ENCODE data around the gene MROH8. TPM values are rescaled to one million over a fixed set of nuclear protein-coding genes. Genes with fewer than 3 reads are reported as not detected.
"Not testable (repeated sequence)": the region's sequence is repeated elsewhere in the genome, so short reads cannot be mapped to it uniquely, and the experiment has no call there.

MROH8 gene
- polyA plus RNA-seq, 1 donor (not counting 4 experiments of a cell fraction or from before 2014, with no cell fraction given) = 0.39 TPM

DNA sequence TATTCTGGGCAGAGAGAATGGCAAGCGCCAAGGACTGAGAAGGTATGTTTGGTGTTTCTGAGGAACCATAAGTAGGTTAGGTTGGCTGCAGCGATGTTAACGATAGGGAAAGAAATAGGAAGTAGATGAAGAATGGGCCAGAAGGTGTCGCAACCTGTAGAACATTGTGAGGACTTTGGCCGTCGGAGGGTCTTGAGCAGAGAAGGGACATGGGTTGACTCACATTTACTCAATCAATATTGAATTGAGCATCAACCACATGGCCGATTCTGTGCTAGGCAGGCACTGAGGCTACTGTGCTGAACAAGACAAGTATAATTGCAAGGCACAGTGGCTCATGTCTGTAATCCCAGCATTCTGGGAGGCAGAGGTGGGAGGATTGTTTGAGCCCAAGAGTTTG lies 27.1 kb downstream of the MROH8 start:
- FAIRE-seq = no peak
- no peak for TF ChIP-seq CTCF (optimal IDR thresholded peaks at IDR 0.05 in 1 of 3, IDR thresholded peaks at IDR 0.05 in 1 of 3, conservative IDR thresholded peaks at IDR 0.05 in 1 of 3; ENCODE audit: extremely low read depth in 1 of 3, insufficient read depth in 2 of 3, low read length in 3 of 3)
- TF ChIP-seq EZH2 (IDR thresholded peaks at IDR 0.05; ENCODE audit: low read length) = no peak

DNA sequence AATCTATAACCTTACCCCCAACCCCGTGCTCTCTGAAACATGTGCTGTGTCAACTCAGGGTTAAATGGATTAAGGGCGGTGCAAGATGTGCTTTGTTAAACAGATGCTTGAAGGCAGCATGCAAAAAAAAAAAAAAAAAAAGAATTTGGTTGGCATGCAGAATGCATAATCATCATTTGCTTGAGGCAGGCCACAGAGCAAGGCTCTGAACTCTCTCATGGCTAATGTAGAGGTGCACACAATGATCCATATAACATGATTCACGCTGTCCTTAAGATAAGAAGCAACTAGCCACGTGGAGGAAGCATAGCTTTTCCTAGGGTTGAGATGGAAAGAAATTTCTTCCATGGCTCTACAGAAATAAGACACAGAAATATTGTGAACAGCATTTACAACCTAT lies 27.8 kb downstream of the MROH8 start:
- no peak overlapping the region for H3K4me2 ChIP-seq (ENCODE audit: control insufficient read depth, extremely low read depth, insufficient read depth, low read depth, low read length)
- no peak for FAIRE-seq
- H3K27me3 ChIP-seq (ENCODE audit: control insufficient read depth, extremely low read depth, insufficient read depth, low read length) = peaks cover 5% of the 10 kb centered on the region
- H4K20me1 ChIP-seq (ENCODE audit: control insufficient read depth, extremely low read depth, insufficient read depth, low read length) = no peaks in the 10 kb centered on the region
- TF ChIP-seq EZH2 (IDR thresholded peaks at IDR 0.05; ENCODE audit: low read length) = no peak
- TF ChIP-seq CTCF (optimal IDR thresholded peaks at IDR 0.05 in 1 of 3, IDR thresholded peaks at IDR 0.05 in 1 of 3, conservative IDR thresholded peaks at IDR 0.05 in 1 of 3; ENCODE audit: extremely low read depth in 1 of 3, insufficient read depth in 2 of 3, low read length in 3 of 3) = no peak
- no peak overlapping the region for H3K9ac ChIP-seq (ENCODE audit: control insufficient read depth, extremely low read depth, insufficient read depth, low read length)
- no peak overlapping the region for H3K27ac ChIP-seq (ENCODE audit: control insufficient read depth, insufficient read depth, low read length)
- no peaks in the 10 kb centered on the region for H3K9me1 ChIP-seq (ENCODE audit: control insufficient read depth, extremely low read depth, insufficient read depth, low read length)
- no peaks in the 10 kb centered on the region for H3K79me2 ChIP-seq (ENCODE audit: control insufficient read depth, insufficient read depth, low read length)
- H3K36me3 ChIP-seq (ENCODE audit: control insufficient read depth in 2 of 2, extremely low read depth in 1 of 2, insufficient read depth in 2 of 2, low read length in 2 of 2) = no peaks in the 10 kb centered on the region
- no peak for DNase-seq (ENCODE audit: low read depth, low spot score)
- dilution Hi-C loops (cut with MboI; ENCODE audit: extremely low pct_ligation_motif_present, low sequenced_read_pairs) = no loop called here
- no peak overlapping the region for H3K4me3 ChIP-seq (ENCODE audit: control insufficient read depth in 2 of 3, extremely low read depth in 1 of 3, insufficient read depth in 2 of 3, low read depth in 1 of 3, low read length in 3 of 3)
- H3K9me3 ChIP-seq (ENCODE audit: control insufficient read depth, low read depth, low read length) = no peaks in the 10 kb centered on the region
- H3K4me1 ChIP-seq (ENCODE audit: control insufficient read depth, extremely low read depth, insufficient read depth, low read length) = no peaks in the 10 kb centered on the region
- no peak overlapping the region for H2AFZ ChIP-seq (ENCODE audit: control insufficient read depth, low read length)

More for the DNA sequence above, 27.1 kb downstream of the MROH8 start:
- no peak overlapping the region for H3K4me2 ChIP-seq (ENCODE audit: control insufficient read depth, extremely low read depth, insufficient read depth, low read depth, low read length)
- no peak for DNase-seq (ENCODE audit: low read depth, low spot score)
- H3K4me3 ChIP-seq (ENCODE audit: control insufficient read depth in 2 of 3, extremely low read depth in 1 of 3, insufficient read depth in 2 of 3, low read depth in 1 of 3, low read length in 3 of 3) = no peak overlapping the region
- no peak overlapping the region for H3K9ac ChIP-seq (ENCODE audit: control insufficient read depth, extremely low read depth, insufficient read depth, low read length)
- no peaks in the 10 kb centered on the region for H4K20me1 ChIP-seq (ENCODE audit: control insufficient read depth, extremely low read depth, insufficient read depth, low read length)
- peaks cover 5% of the 10 kb centered on the region for H3K27me3 ChIP-seq (ENCODE audit: control insufficient read depth, extremely low read depth, insufficient read depth, low read length)
- H2AFZ ChIP-seq (ENCODE audit: control insufficient read depth, low read length) = no peak overlapping the region
- H3K9me1 ChIP-seq (ENCODE audit: control insufficient read depth, extremely low read depth, insufficient read depth, low read length) = no peaks in the 10 kb centered on the region
- H3K27ac ChIP-seq (ENCODE audit: control insufficient read depth, insufficient read depth, low read length) = no peak overlapping the region
- H3K79me2 ChIP-seq (ENCODE audit: control insufficient read depth, insufficient read depth, low read length) = no peaks in the 10 kb centered on the region
- H3K4me1 ChIP-seq (ENCODE audit: control insufficient read depth, extremely low read depth, insufficient read depth, low read length) = no peaks in the 10 kb centered on the region
- H3K36me3 ChIP-seq (ENCODE audit: control insufficient read depth in 2 of 2, extremely low read depth in 1 of 2, insufficient read depth in 2 of 2, low read length in 2 of 2) = no peaks in the 10 kb centered on the region
- dilution Hi-C loops (cut with MboI; ENCODE audit: extremely low pct_ligation_motif_present, low sequenced_read_pairs) = no loop called here
- no peaks in the 10 kb centered on the region for H3K9me3 ChIP-seq (ENCODE audit: control insufficient read depth, low read depth, low read length)

DNA sequence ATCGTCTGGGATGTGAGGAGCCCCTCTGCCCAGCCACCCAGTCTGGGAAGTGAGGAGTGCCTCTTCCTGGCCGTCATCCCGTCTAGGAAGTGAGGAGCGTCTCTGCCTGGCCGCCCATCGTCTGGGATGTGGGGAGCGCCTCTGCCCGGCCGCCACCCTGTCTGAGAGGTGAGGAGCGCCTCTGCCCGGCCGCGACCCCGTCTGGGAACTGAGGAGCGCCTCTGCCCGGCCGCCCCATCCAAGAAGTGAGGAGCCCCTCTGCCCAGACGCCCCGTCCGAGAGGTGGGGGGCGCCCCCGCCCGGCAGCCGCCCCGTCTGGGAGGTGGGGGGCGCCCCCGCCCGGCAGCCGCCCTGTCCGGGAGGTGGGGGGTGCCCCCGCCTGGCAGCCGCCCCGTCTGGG lies 28.5 kb downstream of the MROH8 start:
- H3K4me2 ChIP-seq (ENCODE audit: control insufficient read depth, extremely low read depth, insufficient read depth, low read depth, low read length); H3K79me2 ChIP-seq (ENCODE audit: control insufficient read depth, insufficient read depth, low read length); DNase-seq (ENCODE audit: low read depth, low spot score); dilution Hi-C loops (cut with MboI; ENCODE audit: extremely low pct_ligation_motif_present, low sequenced_read_pairs); H3K4me1 ChIP-seq (ENCODE audit: control insufficient read depth, extremely low read depth, insufficient read depth, low read length); FAIRE-seq; H3K4me3 ChIP-seq (ENCODE audit: control insufficient read depth in 2 of 3, extremely low read depth in 1 of 3, insufficient read depth in 2 of 3, low read depth in 1 of 3, low read length in 3 of 3); H3K9ac ChIP-seq (ENCODE audit: control insufficient read depth, extremely low read depth, insufficient read depth, low read length); H3K9me3 ChIP-seq (ENCODE audit: control insufficient read depth, low read depth, low read length); H3K36me3 ChIP-seq (ENCODE audit: control insufficient read depth in 2 of 2, extremely low read depth in 1 of 2, insufficient read depth in 2 of 2, low read length in 2 of 2); H2AFZ ChIP-seq (ENCODE audit: control insufficient read depth, low read length); H3K27ac ChIP-seq (ENCODE audit: control insufficient read depth, insufficient read depth, low read length); H3K9me1 ChIP-seq (ENCODE audit: control insufficient read depth, extremely low read depth, insufficient read depth, low read length); H4K20me1 ChIP-seq (ENCODE audit: control insufficient read depth, extremely low read depth, insufficient read depth, low read length); H3K27me3 ChIP-seq (ENCODE audit: control insufficient read depth, extremely low read depth, insufficient read depth, low read length): not testable (repeated sequence)

Data from keratinocyte (primary cell).